A549 (cell line): ENCODE measurements around the gene KCNQ1.

Experiments
- CTCF ChIP-seq: fragments of >200 bp; sonication (Bioruptor Twin); formaldehyde crosslinking; IDR thresholded peaks from 3 replicates; pipeline ENCODE4 v1.5.1; 2016
- MAX ChIP-seq: IDR thresholded peaks from 2 replicates; pipeline ENCODE4 v1.6.1; 2012
- MAZ ChIP-seq: fragments of 150-350 bp; IDR thresholded peaks from 2 replicates; pipeline ENCODE4 v1.6.1; 2014; ENCODE audit warnings: antibody characterized with exemption, low read depth, low read length, borderline replicate concordance

GRCh38 chr11:2795491-2795991, 350.7 kb downstream of the KCNQ1 start:
- TF ChIP-seq CTCF: no peak
- no peak for TF ChIP-seq MAX
- TF ChIP-seq MAZ: no peak
